ENCODE results near the gene ATAD1.

GRCh38 chr10:87724789-87725188 lies 93.2 kb downstream of the ATAD1 start:
- TF ChIP-seq IKZF1 (conservative IDR thresholded peaks at IDR 0.05) (no peak), CUX1 (IDR thresholded peaks at IDR 0.05; ENCODE audit: insufficient replicate concordance, low read depth, low read length) (no peak), TAF1 (IDR thresholded peaks at IDR 0.05; ENCODE audit: borderline replicate concordance, low read depth, low read length) (no peak), NR2C2 (IDR thresholded peaks at IDR 0.05; ENCODE audit: borderline replicate concordance, control insufficient read depth, insufficient read length, low read depth) (no peak), EZH2 (IDR thresholded peaks at IDR 0.05; ENCODE audit: borderline replicate concordance, control insufficient read depth, low read depth, low read length) (no peak), POLR2A (IDR thresholded peaks at IDR 0.05; ENCODE audit: low read depth, low read length) (no peak), CTCF (IDR thresholded peaks at IDR 0.05 in 2 of 3, conservative IDR thresholded peaks at IDR 0.05 in 1 of 3; ENCODE audit: control insufficient read depth in 2 of 3, extremely low read depth in 1 of 3, insufficient read depth in 1 of 3, low read depth in 3 of 3, low read length in 3 of 3) (no peak), CBX3 (IDR thresholded peaks at IDR 0.05; ENCODE audit: borderline replicate concordance, low read depth) (no peak), SMC3 (IDR thresholded peaks at IDR 0.05; ENCODE audit: borderline replicate concordance, low read length) (no peak), BRCA1 (IDR thresholded peaks at IDR 0.05; ENCODE audit: low read depth, low read length) (no peak), EP300 (IDR thresholded peaks at IDR 0.05; ENCODE audit: borderline replicate concordance in 1 of 2, control insufficient read depth in 1 of 2, low read depth in 2 of 2, low read length in 2 of 2) (no peak), NFYB (IDR thresholded peaks at IDR 0.05; ENCODE audit: insufficient read depth, low read depth, low read length) (no peak)

All from GM12878 (cell line).